GM12874 (cell line): ENCODE results near the gene PSMB3.

ENCODE experiments used
- CTCF ChIP-seq: IDR thresholded peaks from 2 replicates; pipeline ENCODE4 v1.5.1; 2011; ENCODE audit warnings: low read depth, mild to moderate bottlenecking, control low read depth, low read length, moderate library complexity; ENCODE audit not compliant: insufficient read depth

The PSMB3 gene

DNA sequence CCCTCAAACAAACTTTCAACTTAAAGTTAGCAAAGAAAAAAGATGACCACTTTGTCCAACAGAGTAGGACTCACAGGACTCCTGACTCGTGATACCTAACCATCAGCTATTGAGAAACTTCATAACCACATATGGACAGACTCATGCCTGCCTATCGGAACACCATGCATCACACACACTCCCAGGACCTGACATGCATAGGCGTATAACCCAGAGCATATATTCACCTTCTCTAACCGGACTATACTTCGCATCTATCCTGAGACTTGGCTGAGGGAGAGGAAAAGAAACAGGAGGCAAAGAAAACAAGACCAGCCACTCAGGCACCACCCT, 44.6 kb downstream of the PSMB3 start:
- TF ChIP-seq CTCF, result no peak

- TF ChIP-seq CTCF, result no peak
Measured at GRCh38 chr17:38797828-38798227, 45.3 kb downstream of the PSMB3 start.

DNA sequence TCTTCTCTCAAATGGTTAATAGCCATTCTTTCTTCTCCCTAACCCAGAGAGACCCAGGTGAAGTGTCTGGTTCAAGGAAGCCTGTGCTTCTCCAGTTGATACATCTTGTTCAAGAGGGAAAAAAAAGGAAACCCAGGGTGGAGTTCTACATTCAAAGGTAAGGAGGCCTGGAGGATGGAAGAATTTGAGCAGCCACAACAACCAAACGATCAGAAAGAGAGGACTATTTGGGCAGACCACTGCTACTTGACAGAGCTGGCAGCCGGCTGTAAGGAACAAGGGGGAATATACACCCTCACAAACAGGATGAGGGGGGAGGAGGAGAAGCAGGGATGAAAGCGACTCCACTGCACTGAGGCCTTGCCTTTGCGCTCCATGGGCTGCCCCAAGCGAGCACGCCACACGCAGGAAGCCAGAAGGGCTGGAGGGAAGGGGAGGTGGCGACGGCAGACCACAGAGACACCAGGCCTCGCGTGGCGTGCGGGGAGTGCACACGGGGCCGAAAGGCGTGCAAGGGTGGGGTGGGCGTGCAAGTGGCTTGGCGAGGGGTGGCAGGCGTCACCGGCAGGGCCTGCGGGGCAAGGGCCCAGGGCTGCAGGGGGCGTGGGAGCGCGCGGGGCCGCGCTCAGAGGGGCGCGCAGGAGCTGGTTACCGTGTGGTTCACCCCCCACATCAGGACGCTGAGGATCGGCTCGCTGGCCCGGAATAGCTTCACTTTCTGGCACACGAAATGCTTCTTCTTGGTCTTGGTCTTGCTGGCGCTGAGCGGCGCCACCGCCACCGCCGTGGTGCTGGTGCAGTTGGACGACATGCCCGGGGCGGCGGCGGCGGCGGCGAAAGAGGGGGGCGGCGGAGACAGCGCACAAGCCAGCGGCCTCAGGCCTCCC, 46.3 kb downstream of the PSMB3 start:
- TF ChIP-seq CTCF, result 0 out of 2 replicates have a peak, but pooled peaks have one; percentile 14

DNA sequence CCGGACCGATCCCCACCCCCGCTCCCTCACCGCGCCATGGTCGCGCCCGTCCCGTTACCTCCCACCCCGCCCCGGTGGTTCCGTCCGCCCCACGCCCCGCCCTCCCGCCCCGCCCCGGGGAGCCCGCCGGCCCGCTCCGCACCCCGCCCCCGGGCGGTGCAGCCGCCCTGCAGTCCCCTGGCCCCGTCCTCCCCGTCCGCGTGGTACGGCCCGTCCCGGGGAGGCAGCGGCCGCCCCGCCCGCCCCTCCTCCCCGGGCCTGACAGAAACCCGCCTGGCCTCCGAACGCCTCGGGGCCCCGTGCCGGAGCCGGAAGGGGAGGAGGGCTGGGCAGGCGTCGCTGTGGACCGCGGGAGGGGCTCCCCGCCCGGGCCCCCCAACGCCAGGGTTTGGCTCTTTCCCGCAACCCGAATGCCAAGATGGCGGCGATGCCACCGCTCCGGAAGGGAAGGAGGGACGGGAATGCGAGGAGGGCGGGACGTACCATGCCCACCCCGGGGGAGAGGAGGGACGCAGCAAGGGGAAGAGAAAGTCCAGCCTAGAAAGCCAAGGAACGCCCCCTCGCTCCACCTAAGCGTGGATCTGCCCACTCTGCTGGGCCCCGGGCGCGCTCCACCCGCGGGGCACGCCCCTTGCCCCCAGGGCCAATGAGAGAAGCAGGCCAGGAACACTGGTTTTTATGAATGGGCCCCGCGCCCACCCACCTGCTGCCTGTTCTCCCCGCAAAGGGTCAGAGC, 47.1 kb downstream of the PSMB3 start, which contains the start of gene PIP4K2B:
TSS of gene PIP4K2B (minus strand) at position 56 of the 736 bp plus-strand sequence. CDS start 132 bp downstream, outside the sequence.
- no peak for TF ChIP-seq CTCF

DNA sequence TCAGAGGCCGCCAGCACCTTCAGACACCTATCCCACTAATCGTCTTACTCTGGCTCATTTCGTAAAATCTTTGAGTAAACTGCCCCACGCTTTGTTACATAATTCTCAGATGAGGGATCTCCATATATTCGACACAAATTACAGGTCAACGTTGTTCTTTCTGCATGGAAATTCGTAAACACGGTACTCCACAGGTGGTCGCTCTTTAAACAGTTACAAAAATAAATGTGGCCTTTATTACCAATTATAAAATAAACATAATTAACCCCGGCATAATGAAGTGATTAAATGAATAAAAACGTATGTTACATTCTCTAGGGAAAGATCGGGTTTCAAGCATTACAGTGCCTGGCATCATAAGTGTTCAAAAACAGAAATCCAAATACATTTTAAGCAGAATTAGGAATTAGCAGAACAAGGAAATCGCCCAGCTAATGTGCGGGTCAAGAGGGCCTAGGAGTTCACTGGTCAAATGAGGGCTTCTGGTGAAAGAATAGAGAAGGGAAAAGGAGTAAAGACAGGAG, 47.8 kb downstream of the PSMB3 start:
- TF ChIP-seq CTCF, result no peak

DNA sequence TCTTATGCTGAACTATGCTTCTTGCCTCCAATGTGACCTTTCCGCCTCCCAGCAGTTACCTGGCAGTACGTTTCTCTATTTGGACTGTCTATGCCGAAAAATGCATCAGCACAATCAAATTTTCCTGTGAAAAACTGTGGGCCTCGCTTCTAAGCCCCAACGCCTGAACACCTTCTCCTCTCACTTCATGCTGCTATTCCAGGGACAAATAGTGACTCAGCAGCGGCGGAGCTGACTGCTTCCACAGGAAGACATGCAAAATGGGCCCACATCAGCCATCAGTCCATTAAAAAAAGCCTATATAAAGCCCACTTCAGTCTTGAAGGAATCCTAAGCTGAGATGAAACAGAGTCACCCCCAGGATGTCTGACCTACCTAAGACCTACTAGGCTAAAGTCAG, 57.3 kb downstream of the PSMB3 start:
- TF ChIP-seq CTCF, result no peak
